Measurements from ENCODE around the gene OSR1. TPM values are rescaled to one million over a fixed set of nuclear protein-coding genes. Genes with fewer than 3 reads are reported as not detected.

The OSR1 gene
- total RNA-seq, 1 donor from 2014 or later = 9.7 TPM

DNA sequence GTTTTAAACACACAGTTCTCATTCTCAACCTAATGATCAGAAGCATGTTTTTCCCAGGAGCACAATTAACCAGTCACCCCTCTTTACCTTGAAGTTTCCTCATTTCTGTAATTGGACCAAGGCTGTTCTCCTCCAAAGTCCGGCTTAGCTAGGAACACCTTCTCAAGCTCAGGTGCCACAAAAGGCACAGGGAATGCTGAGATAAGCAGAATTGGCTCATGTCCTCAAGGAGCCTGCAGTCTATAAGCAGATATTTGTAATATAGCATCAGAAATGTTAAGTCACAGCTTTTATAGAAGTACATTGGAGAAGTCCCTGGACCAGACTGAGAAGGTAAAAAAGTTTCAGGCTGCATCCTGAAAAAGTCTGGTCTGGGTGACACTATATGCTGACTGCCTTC lies 20.7 kb downstream of the OSR1 start:
- no peak overlapping the region for H3K4me3 ChIP-seq
- no peaks in the 10 kb centered on the region for H3K4me1 ChIP-seq
- no peaks in the 10 kb centered on the region for H3K36me3 ChIP-seq
- intact Hi-C loops (cut with DNase I) = no loop called here
- ATAC-seq (no peak), DNase-seq (no peak)
- no peak overlapping the region for H3K27ac ChIP-seq
- H3K27me3 ChIP-seq = no peaks in the 10 kb centered on the region
- TF ChIP-seq, protein P1, sequence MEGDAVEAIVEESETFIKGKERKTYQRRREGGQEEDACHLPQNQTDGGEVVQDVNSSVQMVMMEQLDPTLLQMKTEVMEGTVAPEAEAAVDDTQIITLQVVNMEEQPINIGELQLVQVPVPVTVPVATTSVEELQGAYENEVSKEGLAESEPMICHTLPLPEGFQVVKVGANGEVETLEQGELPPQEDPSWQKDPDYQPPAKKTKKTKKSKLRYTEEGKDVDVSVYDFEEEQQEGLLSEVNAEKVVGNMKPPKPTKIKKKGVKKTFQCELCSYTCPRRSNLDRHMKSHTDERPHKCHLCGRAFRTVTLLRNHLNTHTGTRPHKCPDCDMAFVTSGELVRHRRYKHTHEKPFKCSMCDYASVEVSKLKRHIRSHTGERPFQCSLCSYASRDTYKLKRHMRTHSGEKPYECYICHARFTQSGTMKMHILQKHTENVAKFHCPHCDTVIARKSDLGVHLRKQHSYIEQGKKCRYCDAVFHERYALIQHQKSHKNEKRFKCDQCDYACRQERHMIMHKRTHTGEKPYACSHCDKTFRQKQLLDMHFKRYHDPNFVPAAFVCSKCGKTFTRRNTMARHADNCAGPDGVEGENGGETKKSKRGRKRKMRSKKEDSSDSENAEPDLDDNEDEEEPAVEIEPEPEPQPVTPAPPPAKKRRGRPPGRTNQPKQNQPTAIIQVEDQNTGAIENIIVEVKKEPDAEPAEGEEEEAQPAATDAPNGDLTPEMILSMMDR (IDR thresholded peaks at IDR 0.05) = no peak
- no peaks in the 10 kb centered on the region for H3K9me3 ChIP-seq

DNA sequence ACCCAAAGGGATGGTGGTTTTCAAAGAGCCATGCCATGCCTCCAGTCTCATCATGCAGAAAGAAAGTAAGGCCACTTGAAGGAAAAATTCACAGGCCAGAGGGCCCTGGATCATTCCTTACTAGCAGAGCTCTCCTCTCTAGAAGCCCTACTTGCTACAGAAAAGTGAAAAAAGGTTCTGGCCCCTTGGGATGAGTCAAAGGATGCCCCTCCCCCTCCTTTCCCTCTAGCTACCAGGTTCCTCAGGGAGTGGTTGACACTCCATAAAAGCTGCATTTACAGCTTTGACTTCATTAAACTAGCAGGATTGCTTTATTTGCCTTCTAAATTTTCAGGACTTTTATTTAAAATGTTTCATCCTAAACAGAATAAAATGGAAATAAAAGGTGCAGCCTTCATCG lies 21.2 kb downstream of the OSR1 start:
- DNase-seq (no peak), ATAC-seq (no peak)
- H3K27me3 ChIP-seq = no peaks in the 10 kb centered on the region
- H3K36me3 ChIP-seq = no peaks in the 10 kb centered on the region
- intact Hi-C loops (cut with DNase I) = no loop called here
- H3K9me3 ChIP-seq = no peaks in the 10 kb centered on the region
- no peaks in the 10 kb centered on the region for H3K4me1 ChIP-seq
- no peak overlapping the region for H3K4me3 ChIP-seq
- TF ChIP-seq, protein P1 (IDR thresholded peaks at IDR 0.05) = no peak
- no peak overlapping the region for H3K27ac ChIP-seq

DNA sequence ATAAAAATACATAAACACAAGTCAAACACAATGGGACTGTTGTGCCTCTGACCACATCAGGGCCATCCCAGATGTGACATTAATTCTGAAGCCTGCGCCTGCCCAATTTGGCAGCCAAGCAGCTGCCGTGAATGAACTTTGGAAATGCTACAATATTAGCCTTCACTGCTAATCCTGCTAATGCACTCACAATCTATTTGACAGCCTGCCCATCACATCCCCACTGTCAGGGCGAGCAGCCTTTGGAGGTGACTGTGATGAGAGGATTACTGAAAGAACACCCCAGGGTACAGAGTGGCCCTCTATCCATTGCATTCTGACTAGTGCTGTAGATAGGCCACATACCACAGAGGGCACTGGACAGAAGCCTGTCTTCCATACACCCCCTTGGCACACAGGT lies 21.6 kb downstream of the OSR1 start:
- ATAC-seq (no peak), DNase-seq (no peak)
- no peaks in the 10 kb centered on the region for H3K9me3 ChIP-seq
- no peak overlapping the region for H3K27ac ChIP-seq
- TF ChIP-seq, protein P1 (IDR thresholded peaks at IDR 0.05) = no peak
- H3K27me3 ChIP-seq = no peaks in the 10 kb centered on the region
- H3K4me1 ChIP-seq = no peaks in the 10 kb centered on the region
- no peak overlapping the region for H3K4me3 ChIP-seq
- intact Hi-C loops (cut with DNase I) = no loop called here
- H3K36me3 ChIP-seq = no peaks in the 10 kb centered on the region

DNA sequence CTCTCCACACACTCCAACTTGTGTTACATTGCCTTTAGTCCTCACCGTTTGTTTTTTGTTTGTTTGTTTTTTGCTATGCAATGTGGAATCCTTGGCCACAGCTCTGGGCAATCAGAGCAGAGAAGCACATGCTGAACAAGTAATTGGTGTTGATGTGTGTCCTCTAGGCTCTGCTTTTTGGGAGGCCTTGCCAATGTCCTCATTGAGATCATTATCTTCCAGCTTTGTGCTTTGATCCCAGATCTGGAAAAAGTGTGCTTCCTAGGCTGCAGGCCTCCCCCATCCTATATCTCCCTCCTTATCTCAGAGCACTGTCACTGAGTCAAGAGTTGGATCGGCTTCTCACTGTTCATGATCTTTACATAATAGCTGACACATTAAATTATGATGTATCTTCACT lies 25.9 kb downstream of the OSR1 start:
- H3K9me3 ChIP-seq = no peaks in the 10 kb centered on the region
- DNase-seq = no peak
- TF ChIP-seq, protein P1 (IDR thresholded peaks at IDR 0.05) = no peak
- intact Hi-C loops (cut with DNase I) = no loop called here
- no peaks in the 10 kb centered on the region for H3K36me3 ChIP-seq
- H3K4me1 ChIP-seq = no peaks in the 10 kb centered on the region
- no peak overlapping the region for H3K4me3 ChIP-seq
- H3K27me3 ChIP-seq = no peaks in the 10 kb centered on the region
- ATAC-seq = no peak
- no peak overlapping the region for H3K27ac ChIP-seq

DNA sequence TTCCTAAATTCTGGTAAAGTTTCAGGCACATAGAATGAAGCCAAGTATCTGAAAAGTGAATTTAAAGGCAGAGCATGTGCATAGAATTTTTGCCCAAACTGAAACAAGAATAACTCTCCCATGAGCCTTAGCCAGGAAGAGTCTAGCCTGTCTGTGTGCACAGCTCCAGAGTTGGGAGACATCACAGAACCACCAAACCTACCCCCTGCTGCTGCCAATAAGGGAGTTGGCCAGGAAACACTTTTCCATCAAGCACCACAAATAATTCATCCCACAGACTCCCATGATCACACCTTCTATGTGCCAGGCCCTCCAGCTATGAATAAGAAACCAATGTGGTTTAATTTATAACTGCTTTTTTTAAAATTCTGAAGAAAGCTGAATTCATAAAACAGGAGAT lies 27.0 kb downstream of the OSR1 start:
- Histone ChIP-seq H3K27ac (no peak overlapping the region), H3K4me1 (no peaks in the 10 kb centered on the region), H3K27me3 (no peaks in the 10 kb centered on the region), H3K4me3 (no peak overlapping the region), H3K36me3 (no peaks in the 10 kb centered on the region), H3K9me3 (no peaks in the 10 kb centered on the region)
- DNase-seq = no peak
- intact Hi-C loops (cut with DNase I) = no loop called here
- no peak for ATAC-seq
- TF ChIP-seq, protein P1 (IDR thresholded peaks at IDR 0.05) = no peak

DNA sequence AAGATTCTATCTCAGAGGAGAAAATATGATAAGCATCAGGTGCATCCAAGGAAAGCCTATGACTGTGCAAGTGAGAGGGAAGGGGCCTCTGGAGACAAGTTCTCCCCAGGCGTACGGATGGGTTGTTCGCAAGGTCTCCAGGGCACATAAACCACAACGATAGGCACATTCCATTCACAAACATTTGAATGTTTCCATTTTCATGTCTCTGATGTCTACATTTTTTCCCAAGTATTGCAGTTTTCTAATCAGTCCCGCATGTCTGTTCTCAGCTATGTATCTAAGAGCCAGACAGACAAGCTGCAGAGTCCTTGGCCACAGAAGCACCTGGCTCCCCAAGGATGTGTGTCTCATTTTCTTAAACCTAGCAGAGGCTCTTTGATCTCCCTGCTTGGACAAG lies 28.0 kb downstream of the OSR1 start:
- DNase-seq = no peak
- intact Hi-C loops (cut with DNase I) = no loop called here
- TF ChIP-seq, protein P1 (IDR thresholded peaks at IDR 0.05) = no peak
- Histone ChIP-seq H3K9me3 (no peaks in the 10 kb centered on the region), H3K27me3 (no peaks in the 10 kb centered on the region), H3K4me1 (no peaks in the 10 kb centered on the region), H3K4me3 (no peak overlapping the region), H3K27ac (no peak overlapping the region), H3K36me3 (no peaks in the 10 kb centered on the region)
- ATAC-seq = no peak

Measured in upper lobe of right lung (tissue), 1 donor.